ENCODE data around the gene RNF187.

RNF187 gene

DNA sequence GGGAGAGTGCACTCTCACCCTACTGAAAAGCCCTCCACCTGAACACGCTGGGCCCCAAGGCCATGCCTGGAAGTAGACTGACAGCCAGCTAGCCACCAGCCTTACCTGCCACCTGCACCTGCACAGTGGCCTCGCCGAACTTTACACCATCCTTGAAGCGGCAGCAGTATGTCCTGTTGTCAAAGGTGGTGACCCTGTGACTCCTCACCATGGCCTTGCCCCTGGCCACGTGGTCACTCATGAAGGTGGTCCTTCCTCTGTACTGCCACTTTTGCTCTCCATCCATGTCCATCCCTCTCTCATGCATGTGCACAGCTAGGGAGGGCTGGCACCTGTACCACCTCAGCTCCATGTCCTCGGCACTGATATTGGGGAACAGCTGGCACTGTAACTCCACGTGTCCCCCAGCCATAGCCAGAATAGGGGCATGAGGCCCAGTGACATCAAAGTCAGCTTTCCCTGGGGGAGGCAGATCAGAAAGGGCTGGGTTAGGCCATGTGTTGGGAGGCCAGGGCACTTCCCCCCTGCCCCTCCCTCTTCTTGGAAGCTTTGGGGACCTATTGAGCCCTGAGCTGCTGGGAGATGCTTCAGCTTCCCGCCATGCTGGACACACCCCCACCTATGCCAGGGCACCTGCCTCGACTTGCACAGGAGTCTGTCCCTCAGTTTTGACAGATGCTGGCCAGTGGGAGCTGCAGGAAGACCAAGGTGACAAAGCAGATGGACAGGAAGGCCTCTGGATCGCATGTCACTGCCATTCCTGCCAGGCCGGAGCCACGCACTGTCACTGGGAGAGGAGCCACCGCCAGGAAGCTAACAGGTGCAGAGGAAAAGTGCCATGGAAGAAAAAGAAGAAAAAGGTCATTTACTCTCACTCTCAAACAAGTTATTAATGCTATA, 24.6 kb downstream of the RNF187 start:
- no peak for DNase-seq

DNA sequence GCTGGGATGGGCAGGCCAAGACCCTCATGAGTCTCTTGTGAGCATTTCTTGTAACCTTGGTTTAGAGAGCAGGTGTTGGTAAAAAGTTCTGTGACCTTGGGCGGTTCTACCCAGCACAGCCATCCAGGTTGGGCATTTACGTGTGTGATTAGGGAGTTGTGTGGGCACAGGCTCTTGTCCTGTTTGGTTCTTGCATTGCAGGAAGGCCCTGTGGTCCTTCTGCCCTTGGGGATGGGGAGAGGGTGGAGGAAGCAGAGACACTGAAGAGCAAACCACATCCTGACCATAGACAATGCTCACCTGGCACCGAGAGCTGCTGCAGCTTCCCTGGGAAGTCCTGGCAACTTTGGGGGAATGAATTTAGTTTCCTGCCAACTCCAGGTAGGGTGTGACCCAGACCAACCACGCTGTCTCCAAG, 25.6 kb downstream of the RNF187 start:
- no peak for DNase-seq

DNA sequence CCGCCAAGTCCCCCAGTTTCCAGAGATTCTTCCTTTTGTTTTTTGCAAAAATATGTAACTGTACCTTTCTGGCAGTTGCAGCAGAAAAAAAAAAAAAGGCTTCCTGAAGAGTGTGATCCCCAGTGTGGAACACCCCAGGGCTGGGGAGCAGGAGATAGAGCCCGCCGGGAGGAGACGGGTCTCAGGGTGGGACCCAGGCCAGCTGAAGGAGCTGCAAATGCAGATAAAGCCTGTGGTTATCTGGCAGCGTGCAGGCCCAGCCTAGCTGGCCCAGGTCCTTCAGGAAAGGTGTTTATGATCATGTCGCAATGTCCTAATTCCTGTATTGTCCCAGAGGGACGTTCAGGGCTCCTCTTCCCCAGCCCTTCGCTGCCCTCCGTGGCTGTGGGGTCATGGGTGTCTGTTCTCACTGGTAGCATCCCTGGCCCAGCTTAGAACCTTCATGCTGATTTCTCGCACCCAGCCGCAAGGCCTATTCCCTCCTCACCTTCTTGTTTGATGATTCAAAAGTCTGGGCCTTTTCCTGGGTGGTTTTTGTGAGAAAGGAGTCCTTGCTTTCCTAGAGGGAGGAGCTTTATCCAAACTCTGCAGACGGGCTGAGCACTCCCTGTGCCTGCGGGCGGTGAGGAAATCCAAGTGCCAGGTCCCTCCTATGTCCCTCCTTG, 26.2 kb downstream of the RNF187 start:
- no peak for DNase-seq

DNA sequence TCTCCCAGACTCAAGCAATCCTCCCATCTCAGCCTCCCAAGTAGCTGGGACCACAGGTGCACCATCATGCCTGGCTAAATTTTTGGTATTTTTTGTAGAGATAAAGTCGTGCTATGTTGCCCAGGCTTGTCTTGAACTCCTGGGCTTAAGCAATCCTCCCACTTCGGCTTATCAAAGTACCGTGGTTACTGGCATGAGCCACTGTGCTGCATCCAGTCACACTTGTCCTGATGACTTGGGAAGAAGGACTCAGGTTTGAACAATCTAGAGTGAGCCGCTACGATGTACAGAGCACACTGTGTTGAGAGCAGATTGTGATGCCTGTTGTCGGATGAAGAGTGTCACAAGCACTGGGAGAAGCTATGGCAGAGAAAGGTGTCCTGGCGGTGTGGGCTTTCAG, 27.2 kb downstream of the RNF187 start:
- no peak for DNase-seq

DNA sequence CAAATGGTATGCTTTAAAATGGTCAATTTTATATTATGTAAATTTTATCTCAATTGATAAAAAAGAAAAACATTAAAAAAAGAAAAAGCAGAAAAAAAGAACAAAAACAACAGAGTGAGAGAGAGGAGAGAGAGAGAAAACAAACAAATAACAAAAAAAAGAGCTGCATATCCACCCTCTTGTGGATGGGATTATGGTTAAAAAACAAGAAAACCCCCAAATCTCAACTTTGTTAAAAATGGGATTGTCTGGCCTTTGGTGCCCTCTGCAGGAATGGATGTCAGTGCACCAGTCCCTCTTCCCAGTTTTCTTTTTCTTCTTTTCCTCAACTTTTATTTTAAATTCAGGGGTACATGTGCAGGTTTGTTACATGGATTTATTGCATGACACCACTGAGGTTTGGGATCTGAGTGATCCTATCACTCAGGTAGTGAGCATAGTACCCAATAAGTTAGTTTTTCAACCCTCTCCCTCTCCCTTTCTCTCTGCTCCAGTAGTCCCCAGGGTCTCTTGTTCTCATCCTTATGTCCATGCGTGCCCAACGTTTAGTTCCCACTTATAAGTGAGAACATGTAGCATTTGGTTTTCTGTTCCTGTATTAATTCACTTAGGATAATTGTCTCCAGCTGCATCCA, 28.1 kb downstream of the RNF187 start:
- peak in 1 of 2 experiments; percentile 8 for DNase-seq

DNA sequence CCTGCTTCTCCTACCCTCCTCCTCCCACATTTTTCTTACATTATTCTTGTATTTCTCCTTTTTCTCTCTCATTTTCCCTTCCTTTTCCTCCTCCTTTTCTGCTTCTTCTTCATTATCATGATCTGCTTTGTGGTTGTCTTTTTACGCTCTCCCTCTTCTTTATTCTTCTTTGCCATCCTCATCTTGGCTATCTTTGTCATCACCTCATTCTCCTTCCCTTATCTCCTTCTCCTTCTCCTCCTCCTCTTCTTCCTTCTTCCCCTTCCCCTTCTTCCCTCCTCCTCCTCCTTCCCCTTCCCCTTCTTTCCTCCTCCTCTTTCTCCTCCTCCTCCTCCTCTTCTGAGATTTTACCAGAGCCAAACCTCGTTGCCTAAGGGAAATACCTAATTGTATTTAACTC, 30.5 kb downstream of the RNF187 start:
- no peak for DNase-seq

DNA sequence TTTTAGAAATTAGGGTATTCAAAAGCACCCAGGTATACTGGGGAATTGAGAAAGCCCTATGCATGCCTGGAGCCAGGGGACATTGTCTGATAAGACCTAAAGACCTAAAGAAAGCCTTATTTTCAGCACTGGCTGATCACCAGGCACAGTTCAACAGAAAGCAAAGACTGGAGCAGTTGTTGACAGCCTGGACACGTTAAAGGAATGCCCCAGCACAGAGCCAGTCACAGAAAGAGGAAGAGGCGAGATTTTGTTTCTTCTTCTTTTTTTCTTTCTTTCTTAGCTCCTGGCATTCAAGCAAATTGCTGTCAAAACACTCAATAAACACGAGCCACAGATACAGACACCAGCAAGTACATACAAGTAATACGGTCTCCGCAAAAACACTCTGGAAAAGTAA, 40.4 kb downstream of the RNF187 start:
- DNase-seq: no peak

DNA sequence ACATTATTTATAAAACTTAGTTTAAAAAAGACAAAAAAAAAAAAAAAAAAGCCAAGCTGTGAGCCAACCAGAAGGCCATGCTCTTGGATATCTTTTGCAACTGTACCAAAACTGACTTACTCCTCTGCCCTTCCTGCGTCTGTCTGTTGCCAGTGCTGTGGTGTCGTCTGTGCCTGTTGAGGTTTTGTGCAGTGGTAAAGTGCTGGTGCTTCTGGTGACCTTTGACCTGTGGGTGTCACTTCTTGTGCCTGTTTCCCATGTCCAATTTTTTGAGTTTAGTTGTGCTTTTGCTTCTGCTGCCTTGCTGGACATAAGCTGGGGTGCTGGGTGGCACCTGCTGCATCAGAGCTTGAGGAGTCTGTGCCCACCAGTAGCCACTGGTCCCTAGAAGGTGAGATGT, 41.4 kb downstream of the RNF187 start:
- DNase-seq: no peak

DNA sequence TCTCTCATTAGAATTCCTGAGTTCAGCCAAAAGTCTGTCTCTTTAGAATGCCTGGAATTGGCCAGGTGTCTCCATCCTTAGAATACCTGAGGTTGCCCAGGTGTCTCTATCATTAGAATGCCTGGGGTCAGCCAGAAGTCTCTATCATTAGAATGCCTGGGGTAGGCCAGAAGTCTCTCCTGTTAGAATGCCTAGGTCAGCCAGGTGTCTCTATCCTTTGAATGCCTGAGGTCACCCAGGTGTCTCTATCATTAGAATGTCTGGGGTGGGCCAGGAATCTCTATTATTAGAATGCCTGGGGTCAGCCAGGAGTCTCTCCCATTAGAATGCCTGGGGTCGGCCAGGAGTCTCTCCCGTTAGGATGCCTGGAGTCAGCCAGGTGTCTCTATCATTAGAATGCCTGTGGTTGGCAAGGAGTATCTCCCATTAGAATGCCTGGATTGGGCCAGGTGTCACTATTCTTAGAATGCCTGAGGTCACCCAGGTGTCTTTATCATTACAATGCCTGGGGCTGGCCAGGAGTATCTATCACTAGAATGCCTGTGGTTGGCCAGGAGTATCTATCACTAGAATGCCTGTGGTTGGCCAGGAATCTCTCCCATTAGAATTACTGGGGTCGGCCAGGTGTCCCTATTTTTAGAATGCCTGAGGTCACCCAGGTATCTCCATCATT, 43.0 kb downstream of the RNF187 start:
- no peak for DNase-seq

DNA sequence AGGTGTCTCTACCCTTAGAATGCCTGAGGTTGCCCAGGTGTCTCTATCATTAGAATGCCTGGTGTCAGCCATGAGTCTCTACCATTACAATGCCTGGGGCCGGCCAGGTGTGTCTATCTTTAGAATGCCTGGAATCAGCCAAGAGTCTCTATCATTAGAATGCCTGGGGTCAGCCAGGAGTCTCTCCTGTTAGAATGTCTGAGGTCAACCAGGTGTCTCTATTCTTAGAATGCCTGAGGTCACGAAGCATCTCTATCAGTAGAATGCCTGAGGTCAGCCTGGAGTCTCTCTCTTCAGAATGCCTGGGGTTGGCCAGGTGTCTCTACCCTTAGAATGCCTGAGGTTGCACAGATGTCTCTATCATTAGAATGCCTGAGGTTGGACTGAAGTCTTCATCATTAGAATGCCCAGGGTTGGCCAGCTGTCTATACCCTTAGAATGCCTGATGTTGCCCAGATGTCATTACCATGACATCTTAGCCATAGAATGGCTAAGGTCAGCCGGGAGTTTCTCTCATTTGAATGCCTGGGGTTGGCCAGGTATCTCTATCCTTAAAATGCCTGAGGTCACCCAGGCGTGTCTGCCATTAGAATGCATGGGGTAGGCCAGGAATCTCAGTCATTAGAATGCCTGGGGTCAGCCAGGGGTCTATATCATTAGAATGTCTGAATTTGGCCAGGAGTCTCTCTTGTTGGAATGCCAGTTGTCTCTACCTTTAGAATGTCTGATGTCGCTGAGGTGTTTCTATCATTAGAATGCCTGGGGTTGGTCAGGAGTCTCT, 44.0 kb downstream of the RNF187 start:
- DNase-seq: no peak

DNA sequence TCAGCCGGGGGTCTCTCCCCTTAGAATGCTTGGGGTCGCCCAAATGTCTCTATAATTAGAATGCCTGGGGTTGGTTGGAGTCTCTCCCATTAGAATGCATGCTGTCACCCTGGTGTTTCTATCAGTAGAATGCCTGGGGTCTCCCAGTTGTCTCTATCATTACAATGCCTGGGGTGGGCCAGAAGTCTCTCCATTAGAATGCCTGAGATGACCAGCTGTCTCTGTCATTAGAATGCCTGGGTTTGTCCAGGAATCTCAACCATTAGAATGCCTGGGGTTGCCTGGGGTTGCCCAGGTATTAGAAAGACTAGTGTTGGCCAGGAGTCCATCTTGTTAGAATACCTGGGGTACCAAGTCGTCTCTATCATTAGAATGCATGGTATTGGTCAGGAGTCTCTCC, 51.6 kb downstream of the RNF187 start:
- no peak for DNase-seq

DNA sequence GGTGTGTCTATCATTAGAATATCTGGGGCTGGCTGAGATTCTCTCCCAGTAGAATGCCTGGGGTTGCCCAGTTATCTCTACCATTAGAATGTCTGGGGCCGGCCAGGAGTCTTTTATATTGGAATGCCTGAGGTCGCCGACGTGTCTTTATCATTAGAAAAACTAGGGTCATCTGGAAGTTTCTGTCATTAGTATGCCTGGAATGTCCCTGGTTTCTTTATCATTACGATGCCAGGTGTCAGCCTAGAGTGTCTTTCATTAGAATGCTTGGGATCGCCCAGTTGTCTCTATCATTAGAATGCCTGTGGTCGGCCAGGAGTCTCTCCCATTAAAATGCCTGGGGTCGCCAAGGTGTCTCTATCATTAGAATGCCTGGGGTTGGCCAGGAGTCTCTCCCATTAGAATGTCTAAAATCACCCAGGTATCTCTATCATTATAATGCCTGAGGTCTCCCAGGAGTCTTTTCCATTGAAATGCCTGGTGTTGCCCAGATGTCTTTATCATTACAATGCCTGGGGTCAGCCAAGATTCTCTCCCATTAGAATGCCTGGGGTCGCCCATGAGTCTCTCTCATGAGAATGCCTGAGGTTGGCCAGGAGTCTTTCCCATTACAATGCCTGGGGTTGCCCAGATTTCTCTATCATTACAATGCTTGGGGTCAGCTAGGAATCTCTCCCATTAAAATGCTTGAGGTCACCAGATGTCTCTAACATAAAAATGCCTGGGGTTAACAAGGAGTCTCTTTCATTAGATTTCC, 53.2 kb downstream of the RNF187 start:
- no peak for DNase-seq

DNA sequence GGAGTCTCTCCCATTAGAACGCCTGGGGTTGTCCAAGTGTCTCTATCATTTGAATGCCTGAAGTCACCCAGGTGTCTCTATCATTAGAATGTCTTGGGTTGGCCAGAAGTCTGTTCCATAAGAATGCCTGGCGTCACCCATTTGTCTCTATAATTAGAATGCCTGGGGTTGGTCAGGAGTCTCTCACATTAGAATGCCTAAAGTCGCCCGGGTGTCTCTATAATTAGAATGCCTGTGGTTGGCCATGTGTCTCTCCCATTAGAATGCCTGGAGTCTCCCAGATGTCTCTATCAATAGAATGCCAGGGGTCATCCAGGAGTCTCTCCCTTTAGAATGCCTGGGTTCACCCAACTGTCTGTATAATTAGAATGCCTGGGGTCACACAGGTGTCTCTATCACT, 54.5 kb downstream of the RNF187 start:
- DNase-seq: no peak

DNA sequence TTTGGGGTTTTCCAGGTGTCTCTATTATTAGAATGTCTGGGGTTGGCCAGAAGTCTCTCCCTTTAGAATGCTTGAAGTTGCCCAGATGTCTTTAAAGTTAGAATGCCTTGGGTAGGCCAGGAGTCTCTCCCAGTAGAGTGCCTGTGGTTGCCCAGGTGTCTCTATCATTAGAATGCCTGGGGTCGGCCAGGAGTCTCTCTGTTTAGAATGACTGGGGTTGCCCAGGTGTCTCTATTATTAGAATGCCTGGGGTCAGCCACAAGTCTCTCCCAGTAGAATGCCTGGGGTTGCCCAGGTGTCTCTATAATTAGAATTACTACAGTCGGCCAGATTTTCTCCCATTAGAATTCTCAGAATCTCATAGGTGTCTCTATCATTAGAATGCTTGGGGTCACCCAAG, 55.2 kb downstream of the RNF187 start:
- no peak for DNase-seq

DNA sequence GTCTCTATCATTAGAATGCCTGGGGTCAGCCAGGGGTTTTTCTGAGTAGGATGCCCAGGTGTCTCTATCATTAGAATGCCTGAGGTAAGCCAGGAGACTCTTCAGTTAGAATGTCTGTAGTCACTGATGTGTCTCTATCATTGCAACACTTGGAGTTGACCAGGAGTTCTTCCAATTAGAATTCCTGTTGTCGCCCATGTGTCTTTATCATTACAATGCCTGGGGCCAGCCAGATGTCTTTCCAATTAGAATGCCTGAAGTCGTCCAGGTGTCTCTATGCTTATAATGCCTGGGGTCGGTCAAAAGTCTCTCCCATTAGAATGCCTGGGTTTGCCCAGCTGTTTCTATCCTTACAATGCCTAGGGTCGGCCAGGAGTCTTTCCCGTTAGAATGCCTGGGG, 55.8 kb downstream of the RNF187 start:
- no peak for DNase-seq

DNA sequence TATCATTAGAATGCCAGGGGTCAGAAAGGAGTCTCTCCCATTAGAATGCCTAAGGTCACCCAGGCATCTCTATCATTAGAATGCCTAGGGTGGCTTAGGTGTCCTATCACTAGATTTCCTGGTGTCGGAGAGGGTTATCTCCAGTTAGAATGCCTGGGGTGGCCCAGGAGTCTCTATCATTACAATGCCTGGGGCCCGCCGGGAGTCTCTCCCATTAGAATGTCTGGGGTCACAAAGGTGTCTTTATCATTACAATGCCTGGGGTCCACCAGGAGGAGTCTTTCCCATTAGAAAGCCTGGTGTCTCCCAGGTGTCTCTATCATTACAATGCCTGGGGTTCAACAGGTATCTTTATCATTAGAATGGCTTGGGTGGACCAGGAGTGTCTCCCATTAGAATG, 56.2 kb downstream of the RNF187 start:
- DNase-seq: no peak

DNA sequence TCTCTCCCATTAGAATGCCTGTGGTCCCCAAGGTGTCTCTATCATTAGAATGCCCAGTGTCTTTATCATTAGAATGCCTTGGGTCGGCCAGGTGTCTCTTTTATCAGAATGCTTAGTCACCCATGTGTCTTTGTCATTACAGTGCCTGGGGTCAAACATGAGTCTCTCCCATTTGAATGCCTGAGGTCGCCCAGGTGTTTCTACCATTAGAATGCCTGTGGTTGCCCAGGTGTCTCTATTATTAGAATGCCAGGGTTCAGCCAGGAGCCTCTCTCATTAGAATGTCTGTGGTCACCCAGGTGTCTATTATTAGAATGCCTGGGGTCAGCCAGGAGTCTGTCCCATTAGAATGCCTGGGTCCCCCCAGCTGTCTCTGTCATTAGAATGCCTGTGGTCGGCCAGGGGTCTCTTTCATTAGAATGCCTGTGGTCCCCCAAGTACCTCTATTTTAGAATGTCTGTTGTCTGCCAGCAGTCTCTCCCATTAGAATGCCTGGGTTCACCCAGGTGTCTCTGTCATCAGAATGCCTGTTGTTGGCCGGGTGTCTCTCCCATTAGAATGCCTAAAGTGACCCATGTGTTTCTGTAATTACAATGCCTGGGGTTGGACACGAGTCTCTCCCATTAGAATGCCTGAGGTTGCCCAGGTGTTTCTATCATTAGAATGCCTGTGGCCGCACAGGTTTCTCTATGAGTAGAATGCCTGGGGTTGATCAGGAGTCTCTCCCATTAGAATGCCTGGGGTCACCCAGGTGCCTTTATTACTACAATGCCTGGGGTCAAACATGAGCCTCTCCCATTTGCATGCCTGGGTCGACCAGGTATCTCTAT, 57.1 kb downstream of the RNF187 start:
- DNase-seq: no peak

DNA sequence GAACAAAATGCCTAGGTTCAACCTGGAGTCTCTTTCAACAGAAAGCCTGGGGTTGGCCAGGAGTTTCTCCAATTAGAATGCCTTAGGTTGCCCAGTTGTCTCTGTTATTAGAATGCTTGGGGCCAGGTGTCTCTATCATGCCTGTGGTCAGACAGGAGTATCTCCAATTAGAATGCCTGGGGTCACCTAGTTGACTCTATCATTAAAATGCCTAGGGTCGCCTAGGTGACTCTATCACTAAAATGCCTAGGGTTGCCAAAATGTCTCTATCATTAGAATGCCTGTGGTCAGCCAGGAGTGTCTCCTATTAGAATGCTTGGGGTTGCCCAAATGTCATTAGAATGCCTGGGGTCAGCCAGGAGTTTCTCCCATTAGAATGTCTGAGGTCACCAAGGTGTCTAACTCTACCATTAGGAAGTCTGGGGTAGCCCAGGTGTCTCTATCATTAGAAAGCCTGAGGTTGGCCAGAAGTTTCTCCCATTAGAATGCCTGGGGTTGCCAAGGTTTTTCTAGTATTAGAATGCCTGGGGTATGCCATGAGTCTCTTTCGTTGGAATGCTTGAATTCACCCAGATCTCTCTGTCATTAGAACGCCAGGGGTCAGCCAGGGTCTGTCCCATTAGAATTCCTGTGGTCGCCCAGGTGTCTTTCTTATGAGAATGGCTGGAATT, 57.9 kb downstream of the RNF187 start:
- no peak for DNase-seq

Measured in activated CD4-positive, alpha-beta T cell treated with anti-CD3 and anti-CD28 coated beads, Interleukin-2, amount 50 U/mL, for 4 hours (primary cell).